Measurements from ENCODE around the gene CYP27C1.

CYP27C1 gene

GRCh38 chr2:127193967-127194280 lies 26.2 kb downstream of the CYP27C1 start:
- in situ Hi-C loops (cut with MboI; ENCODE audit: low sequenced_read_pairs), result no loop called here

- in situ Hi-C loops (cut with MboI; ENCODE audit: low sequenced_read_pairs), result no loop called here
These were observed 26.7 kb downstream of the CYP27C1 start for GRCh38 chr2:127193164-127193966.

- in situ Hi-C loops (cut with MboI; ENCODE audit: low sequenced_read_pairs), result no loop called here
These were observed 28.5 kb downstream of the CYP27C1 start for GRCh38 chr2:127191331-127192219.

- in situ Hi-C loops (cut with MboI; ENCODE audit: low sequenced_read_pairs), result no loop called here
These were observed 31.3 kb downstream of the CYP27C1 start for GRCh38 chr2:127188797-127189196.

- in situ Hi-C loops (cut with MboI; ENCODE audit: low sequenced_read_pairs), result no loop called here
These were observed 32.3 kb downstream of the CYP27C1 start for GRCh38 chr2:127187831-127188230.

GRCh38 chr2:127187081-127187775 lies 32.9 kb downstream of the CYP27C1 start:
- in situ Hi-C loops (cut with MboI; ENCODE audit: low sequenced_read_pairs), result no loop called here

GRCh38 chr2:127185705-127186104 lies 34.4 kb downstream of the CYP27C1 start:
- in situ Hi-C loops (cut with MboI; ENCODE audit: low sequenced_read_pairs), result no loop called here

- in situ Hi-C loops (cut with MboI; ENCODE audit: low sequenced_read_pairs), result no loop called here
These were observed 35.0 kb downstream of the CYP27C1 start for GRCh38 chr2:127185093-127185492.

GRCh38 chr2:127183771-127184170 lies 36.3 kb downstream of the CYP27C1 start:
- in situ Hi-C loops (cut with MboI; ENCODE audit: low sequenced_read_pairs), result no loop called here

GRCh38 chr2:127182626-127183458 lies 37.3 kb downstream of the CYP27C1 start:
- in situ Hi-C loops (cut with MboI; ENCODE audit: low sequenced_read_pairs), result no loop called here

- in situ Hi-C loops (cut with MboI; ENCODE audit: low sequenced_read_pairs), result no loop called here
These were observed 38.2 kb downstream of the CYP27C1 start for GRCh38 chr2:127181851-127182250.

- in situ Hi-C loops (cut with MboI; ENCODE audit: low sequenced_read_pairs), result no loop called here
These were observed 40.3 kb downstream of the CYP27C1 start for GRCh38 chr2:127179766-127180165.

- in situ Hi-C loops (cut with MboI; ENCODE audit: low sequenced_read_pairs), result no loop called here
These were observed 42.4 kb downstream of the CYP27C1 start for GRCh38 chr2:127177617-127178263.

- in situ Hi-C loops (cut with MboI; ENCODE audit: low sequenced_read_pairs), result no loop called here
These were observed 43.5 kb downstream of the CYP27C1 start for GRCh38 chr2:127176371-127177311.

- in situ Hi-C loops (cut with MboI; ENCODE audit: low sequenced_read_pairs), result no loop called here
These were observed 44.2 kb downstream of the CYP27C1 start for GRCh38 chr2:127175751-127176354.

- in situ Hi-C loops (cut with MboI; ENCODE audit: low sequenced_read_pairs), result no loop called here
These were observed 44.9 kb downstream of the CYP27C1 start for GRCh38 chr2:127175041-127175721.

- in situ Hi-C loops (cut with MboI; ENCODE audit: low sequenced_read_pairs), result no loop called here
These were observed 45.5 kb downstream of the CYP27C1 start for GRCh38 chr2:127174640-127175039.

GRCh38 chr2:127174136-127174535 lies 46.0 kb downstream of the CYP27C1 start:
- in situ Hi-C loops (cut with MboI; ENCODE audit: low sequenced_read_pairs), result no loop called here

Data from HL-60/S4 treated with retinoic acid at 250 ng/mL for 4 days and 3 days (cell line).